HEK293T (cell line): ENCODE data around the gene CD274.

Experiments
- CTBP1 ChIP-seq: fragments of 450-650 bp; IDR thresholded peaks from 2 replicates; pipeline ENCODE4 v1.6.1; 2016; ENCODE audit warnings: borderline replicate concordance
- FOXM1 ChIP-seq: fragments of 450-650 bp; IDR thresholded peaks from 2 replicates; pipeline ENCODE4 v1.6.1; 2017; ENCODE audit warnings: mild to moderate bottlenecking, borderline replicate concordance
- LEF1 ChIP-seq: fragments of 450-650 bp; IDR thresholded peaks from 2 replicates; pipeline ENCODE4 v1.6.1; 2017; ENCODE audit warnings: mild to moderate bottlenecking, borderline replicate concordance
- SP1 ChIP-seq: fragments of 450-650 bp; IDR thresholded peaks from 2 replicates; pipeline ENCODE4 v1.6.1; 2017
- TARDBP ChIP-seq: fragments of 450-650 bp; IDR thresholded peaks from 2 replicates; pipeline ENCODE4 v1.6.1; 2016
- ZNF384 ChIP-seq: fragments of 450-650 bp; IDR thresholded peaks from 2 replicates; pipeline ENCODE4 v1.6.1; 2016

- TF ChIP-seq SP1: no peak
- TF ChIP-seq CTBP1: no peak
- TF ChIP-seq FOXM1: no peak
- TF ChIP-seq ZNF384: no peak
- no peak for TF ChIP-seq LEF1
- no peak for TF ChIP-seq TARDBP
Measured at GRCh38 chr9:5518171-5518936, 68.0 kb downstream of the CD274 start.
